ENCODE data around the gene KRTAP10-3. TPM values are rescaled to one million over a fixed set of nuclear protein-coding genes. Genes with fewer than 3 reads are reported as not detected.

Gene KRTAP10-3
- not detected for total RNA-seq
- not detected for total RNA-seq (2013)

- H3K27ac Mint-ChIP-seq = no peak within 1 kb of the TSS
- TF ChIP-seq CTCF (IDR thresholded peaks at IDR 0.05) = no peak
- no peaks in the 10 kb centered on the region for H3K36me3 ChIP-seq (ENCODE audit: control insufficient read depth, insufficient read depth, low read length)
- no peaks in the 10 kb centered on the region for H3K4me1 ChIP-seq (ENCODE audit: control insufficient read depth, insufficient read depth, low read length)
- no peak within 1 kb of the TSS for H3K27ac ChIP-seq (ENCODE audit: low read length)
- no peak within 1 kb of the TSS for H3K4me3 Mint-ChIP-seq
- 81% methylated on average over 5 of the region's 5 CpGs for WGBS (ENCODE audit: insufficient coverage)
- H3K4me3 ChIP-seq (ENCODE audit: low read length) = no peak within 1 kb of the TSS
- no peaks in the 10 kb centered on the region for H3K4me1 Mint-ChIP-seq
- DNase-seq (no peak), ATAC-seq (no peak)
- intact Hi-C loops (cut with micrococcal nuclease) = no loop called here
- H3K27me3 ChIP-seq (ENCODE audit: control insufficient read depth, insufficient read depth, low read length) = no peaks in the 10 kb centered on the region
- peaks cover 12% of the 10 kb centered on the region for H3K36me3 Mint-ChIP-seq
- peaks cover 3 to 4% of the 10 kb centered on the region in 2 donors for H3K9me3 Mint-ChIP-seq
- no peaks in the 10 kb centered on the region for H3K9me3 ChIP-seq (ENCODE audit: control insufficient read depth, insufficient read depth, low read length)
- H3K27me3 Mint-ChIP-seq (ENCODE audit: low read depth in 2 of 2) = peaks cover 7 to 13% of the 10 kb centered on the region in 2 donors
These were observed at the start of gene KRTAP10-3 for GRCh38 chr21:44558695-44559094. KRTAP10-3 (minus strand) TSS chr21:44558795; CDS start chr21:44558715, 80 bp downstream.

GRCh38 chr21:44606495-44606894 is 47.9 kb upstream of the KRTAP10-3 start:
- WGBS (ENCODE audit: insufficient coverage) = 70% methylated on average over 3 of the region's 4 CpGs
- ATAC-seq (no peak), DNase-seq (no peak)
- Histone ChIP-seq H3K27me3 (ENCODE audit: control insufficient read depth, insufficient read depth, low read length) (no peaks in the 10 kb centered on the region), H3K9me3 (ENCODE audit: control insufficient read depth, insufficient read depth, low read length) (peaks cover 21% of the 10 kb centered on the region), H3K27ac (ENCODE audit: low read length) (no peak overlapping the region), H3K4me1 (ENCODE audit: control insufficient read depth, insufficient read depth, low read length) (no peaks in the 10 kb centered on the region), H3K36me3 (ENCODE audit: control insufficient read depth, insufficient read depth, low read length) (no peaks in the 10 kb centered on the region), H3K4me3 (ENCODE audit: low read length) (no peak overlapping the region)
- peaks cover 15% of the 10 kb centered on the region for H3K36me3 Mint-ChIP-seq
- intact Hi-C loops (cut with micrococcal nuclease) = no loop called here
- no peak overlapping the region for H3K27ac Mint-ChIP-seq
- TF ChIP-seq CTCF (IDR thresholded peaks at IDR 0.05) = no peak
- H3K27me3 Mint-ChIP-seq (ENCODE audit: low read depth in 2 of 2) = peaks cover 25 to 58% of the 10 kb centered on the region in 2 donors
- H3K4me3 Mint-ChIP-seq = no peak overlapping the region
- peaks cover 2 to 14% of the 10 kb centered on the region in 2 donors for H3K9me3 Mint-ChIP-seq
- no peaks in the 10 kb centered on the region for H3K4me1 Mint-ChIP-seq

GRCh38 chr21:44603911-44604310 is 45.3 kb upstream of the KRTAP10-3 start:
- DNase-seq = no peak
- H3K36me3 ChIP-seq (ENCODE audit: control insufficient read depth, insufficient read depth, low read length) = no peaks in the 10 kb centered on the region
- no peak overlapping the region for H3K27ac ChIP-seq (ENCODE audit: low read length)
- no peaks in the 10 kb centered on the region for H3K9me3 ChIP-seq (ENCODE audit: control insufficient read depth, insufficient read depth, low read length)
- TF ChIP-seq CTCF (IDR thresholded peaks at IDR 0.05) = no peak
- H3K4me1 ChIP-seq (ENCODE audit: control insufficient read depth, insufficient read depth, low read length) = no peaks in the 10 kb centered on the region
- H3K4me1 Mint-ChIP-seq = no peaks in the 10 kb centered on the region
- H3K27ac Mint-ChIP-seq = no peak overlapping the region
- H3K36me3 Mint-ChIP-seq = peaks cover 4% of the 10 kb centered on the region
- H3K27me3 Mint-ChIP-seq (ENCODE audit: low read depth in 2 of 2) = peaks cover 21 to 49% of the 10 kb centered on the region in 2 donors
- intact Hi-C loops (cut with micrococcal nuclease) = no loop called here
- no peak overlapping the region for H3K4me3 Mint-ChIP-seq
- no peak for ATAC-seq
- peaks cover 1% of the 10 kb centered on the region in 2 donors for H3K9me3 Mint-ChIP-seq
- H3K27me3 ChIP-seq (ENCODE audit: control insufficient read depth, insufficient read depth, low read length) = no peaks in the 10 kb centered on the region
- WGBS (ENCODE audit: insufficient coverage) = 86% methylated on average over 8 of the region's 8 CpGs
- H3K4me3 ChIP-seq (ENCODE audit: low read length) = no peak overlapping the region

Measured in natural killer cell (primary cell).